ENCODE data around the gene GAREM2.
"Not testable (repeated sequence)": the region's sequence is repeated elsewhere in the genome, so short reads cannot be mapped to it uniquely, and the experiment has no call there.

The GAREM2 gene

DNA sequence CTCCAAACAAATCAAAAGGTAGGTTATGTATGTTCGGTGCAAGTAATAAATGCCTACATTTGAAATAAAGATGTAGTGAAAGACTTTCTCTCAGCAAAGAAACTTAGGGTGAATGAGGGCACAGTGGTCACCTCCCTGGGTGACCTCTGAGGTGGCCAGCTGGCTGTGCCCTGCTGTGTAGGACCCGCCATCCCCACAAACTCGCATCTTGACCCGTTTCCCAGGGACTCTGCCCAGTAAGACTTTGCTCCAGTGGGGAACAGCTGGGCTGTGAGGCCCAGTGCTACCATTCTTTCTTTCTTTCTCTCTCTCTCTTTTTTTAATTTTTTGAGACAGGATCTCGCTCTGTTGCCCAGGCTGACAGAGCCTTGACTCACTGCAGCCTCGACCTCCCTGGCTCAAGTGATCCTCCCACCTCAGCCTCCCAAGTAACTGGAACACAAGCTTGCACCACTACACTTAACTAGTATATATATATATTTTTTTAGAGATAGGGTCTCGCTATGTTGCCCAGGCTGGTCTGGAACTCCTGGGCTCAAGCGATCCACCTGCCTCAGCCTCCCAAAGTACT is 8.2 kb upstream of the GAREM2 start:
- Histone ChIP-seq H3K4me3 (IDR thresholded peaks at IDR 0.05; ENCODE audit: insufficient read depth, low read depth, low read length) (no peak overlapping the region), H3K9ac (no peak overlapping the region), H3K79me2 (ENCODE audit: insufficient read depth, low read depth) (no peaks in the 10 kb centered on the region), H3K4me1 (ENCODE audit: low read depth, poor library complexity, severe bottlenecking) (no peaks in the 10 kb centered on the region), H2AFZ (ENCODE audit: low read depth) (no peak overlapping the region), H3K27me3 (ENCODE audit: insufficient read depth, low read depth) (no peaks in the 10 kb centered on the region), H3K4me2 (no peak overlapping the region), H3K36me3 (ENCODE audit: insufficient read depth) (no peaks in the 10 kb centered on the region), H3K27ac (no peak overlapping the region), H4K20me1 (ENCODE audit: insufficient read depth) (no peaks in the 10 kb centered on the region)
- TF ChIP-seq CTCF (conservative IDR thresholded peaks at IDR 0.05; ENCODE audit: low read depth, low read length) = no peak

DNA sequence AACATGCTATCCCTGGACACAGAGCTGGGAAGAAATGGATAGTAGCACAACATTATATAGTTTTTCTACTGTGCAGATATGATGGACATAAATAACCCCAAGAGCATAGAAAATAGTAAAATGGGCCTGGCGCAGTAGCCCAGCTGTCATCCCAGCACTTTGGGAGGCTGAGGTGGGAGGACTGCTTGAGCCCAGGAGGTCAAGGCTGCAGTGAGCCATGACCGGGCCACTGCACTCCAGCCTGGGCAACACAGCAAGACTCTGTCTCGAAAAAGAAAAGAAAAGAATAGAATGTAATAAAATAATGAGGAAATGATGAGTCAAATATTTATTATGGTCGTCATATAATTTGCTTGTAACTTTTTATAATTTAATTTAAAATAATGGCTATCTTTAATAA is 7.5 kb upstream of the GAREM2 start:
- no peak for TF ChIP-seq CTCF (conservative IDR thresholded peaks at IDR 0.05; ENCODE audit: low read depth, low read length)
- no peak overlapping the region for H2AFZ ChIP-seq (ENCODE audit: low read depth)
- H3K27me3 ChIP-seq (ENCODE audit: insufficient read depth, low read depth) = no peaks in the 10 kb centered on the region
- H3K4me3 ChIP-seq (IDR thresholded peaks at IDR 0.05; ENCODE audit: insufficient read depth, low read depth, low read length) = no peak overlapping the region
- no peaks in the 10 kb centered on the region for H3K79me2 ChIP-seq (ENCODE audit: insufficient read depth, low read depth)
- H3K4me1 ChIP-seq (ENCODE audit: low read depth, poor library complexity, severe bottlenecking) = no peaks in the 10 kb centered on the region
- no peaks in the 10 kb centered on the region for H3K36me3 ChIP-seq (ENCODE audit: insufficient read depth)
- no peak overlapping the region for H3K4me2 ChIP-seq
- no peak overlapping the region for H3K27ac ChIP-seq
- H4K20me1 ChIP-seq (ENCODE audit: insufficient read depth) = no peaks in the 10 kb centered on the region
- no peak overlapping the region for H3K9ac ChIP-seq

DNA sequence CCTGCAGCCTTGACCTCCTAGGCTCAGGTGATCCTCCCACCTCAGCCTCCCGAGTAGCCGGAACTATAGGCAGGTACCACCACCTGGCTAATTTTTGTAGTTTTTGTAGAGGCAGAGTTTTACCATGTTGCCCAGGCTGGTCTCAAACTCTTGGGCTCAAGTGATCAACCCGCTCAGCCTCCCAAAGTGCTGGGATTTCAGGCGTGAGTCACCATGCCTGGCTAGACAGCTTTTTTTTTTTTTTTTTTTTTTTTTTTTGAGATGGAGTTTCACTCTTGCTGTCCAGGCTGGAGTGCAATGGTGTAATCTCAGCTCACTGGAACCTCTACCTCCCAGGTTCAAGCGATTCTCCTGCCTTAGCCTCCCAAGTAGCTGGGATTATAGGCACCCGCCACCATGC is 6.3 kb upstream of the GAREM2 start:
- not testable (repeated sequence) for H4K20me1 ChIP-seq (ENCODE audit: insufficient read depth); H3K9ac ChIP-seq; H3K4me3 ChIP-seq (IDR thresholded peaks at IDR 0.05; ENCODE audit: insufficient read depth, low read depth, low read length); H2AFZ ChIP-seq (ENCODE audit: low read depth); H3K27ac ChIP-seq; H3K4me1 ChIP-seq (ENCODE audit: low read depth, poor library complexity, severe bottlenecking); H3K79me2 ChIP-seq (ENCODE audit: insufficient read depth, low read depth); H3K4me2 ChIP-seq; H3K27me3 ChIP-seq (ENCODE audit: insufficient read depth, low read depth); H3K36me3 ChIP-seq (ENCODE audit: insufficient read depth)

GRCh38 chr2:26168785-26169184 is 4.1 kb upstream of the GAREM2 start:
- Histone ChIP-seq H2AFZ (ENCODE audit: low read depth) (no peak overlapping the region), H3K4me3 (IDR thresholded peaks at IDR 0.05; ENCODE audit: insufficient read depth, low read depth, low read length) (no peak overlapping the region), H3K27me3 (ENCODE audit: insufficient read depth, low read depth) (no peaks in the 10 kb centered on the region; the same call in 1 of the 2 replicates), H3K27ac (no peak overlapping the region), H3K79me2 (ENCODE audit: insufficient read depth, low read depth) (no peaks in the 10 kb centered on the region), H3K4me2 (no peak overlapping the region), H4K20me1 (ENCODE audit: insufficient read depth) (no peaks in the 10 kb centered on the region), H3K36me3 (ENCODE audit: insufficient read depth) (no peaks in the 10 kb centered on the region), H3K4me1 (ENCODE audit: low read depth, poor library complexity, severe bottlenecking) (no peaks in the 10 kb centered on the region), H3K9ac (no peak overlapping the region)
- no peak for TF ChIP-seq CTCF (conservative IDR thresholded peaks at IDR 0.05; ENCODE audit: low read depth, low read length)

DNA sequence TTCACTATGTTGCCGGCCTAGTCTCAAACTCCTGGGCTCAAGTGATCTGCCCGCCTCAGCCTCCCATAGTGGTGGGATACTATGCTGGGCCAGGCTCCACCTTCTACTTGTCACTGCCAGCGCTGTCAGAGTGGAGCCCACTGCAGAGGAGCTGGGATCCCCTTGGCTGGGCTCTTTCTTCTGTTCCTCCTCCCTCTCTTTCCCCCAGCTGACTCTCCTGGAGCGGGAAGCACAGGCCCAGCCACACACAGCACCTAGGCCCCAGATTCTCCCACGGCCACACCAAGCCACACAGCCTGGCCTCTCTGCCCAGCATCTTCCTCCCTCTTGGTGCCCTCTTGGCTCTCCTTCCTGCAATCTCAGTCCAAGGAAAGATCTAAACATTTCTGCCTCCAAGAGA is 3.7 kb upstream of the GAREM2 start:
- Histone ChIP-seq H3K27ac (no peak overlapping the region), H3K4me3 (IDR thresholded peaks at IDR 0.05; ENCODE audit: insufficient read depth, low read depth, low read length) (no peak overlapping the region), H3K27me3 (ENCODE audit: insufficient read depth, low read depth) (no peaks in the 10 kb centered on the region; the same call in 1 of the 2 replicates), H3K4me2 (no peak overlapping the region), H3K36me3 (ENCODE audit: insufficient read depth) (no peaks in the 10 kb centered on the region), H3K9ac (no peak overlapping the region), H3K4me1 (ENCODE audit: low read depth, poor library complexity, severe bottlenecking) (no peaks in the 10 kb centered on the region), H3K79me2 (ENCODE audit: insufficient read depth, low read depth) (no peaks in the 10 kb centered on the region), H2AFZ (ENCODE audit: low read depth) (no peak overlapping the region), H4K20me1 (ENCODE audit: insufficient read depth) (no peaks in the 10 kb centered on the region)
- no peak for TF ChIP-seq CTCF (conservative IDR thresholded peaks at IDR 0.05; ENCODE audit: low read depth, low read length)

Data from KMS-11 (cell line).